Hepatocyte (in vitro differentiated cells): Measurements from ENCODE around the gene CERS1. TPM values are rescaled to one million over a fixed set of nuclear protein-coding genes. Genes with fewer than 3 reads are reported as not detected.
"Not testable (repeated sequence)": the region's sequence is repeated elsewhere in the genome, so short reads cannot be mapped to it uniquely, and the experiment has no call there.

Experiments used
- DNase-seq: peaks from one replicate; pipeline ENCODE4 v3.0.0-alpha.2; 2016; ENCODE audit warnings: low spot score
- H2AFZ ChIP-seq: fragments of 200-600 bp; sonication (generic); 2 replicates; pipeline ENCODE4 v1.6.0; 2016; ENCODE audit warnings: antibody characterized with exemption, mild to moderate bottlenecking
- H3K27ac ChIP-seq: fragments of 200-600 bp; sonication (generic); 2 replicates; pipeline ENCODE4 v1.5.1; 2016; ENCODE audit warnings: mild to moderate bottlenecking
- H3K27me3 ChIP-seq: fragments of 200-600 bp; sonication (generic); 2 replicates; pipeline ENCODE4 v1.6.1; 2016
- H3K36me3 ChIP-seq: fragments of 200-600 bp; sonication (generic); replicated peaks from 2 replicates; pipeline ENCODE4 v1.5.1; 2016; ENCODE audit warnings: low read depth; ENCODE audit not compliant: insufficient read depth
- H3K4me1 ChIP-seq: fragments of 200-600 bp; sonication (generic); 2 replicates; pipeline ENCODE4 v1.5.1; 2016; ENCODE audit warnings: mild to moderate bottlenecking, moderate library complexity; ENCODE audit not compliant: insufficient read depth
- H3K4me2 ChIP-seq: fragments of 200-600 bp; sonication (generic); 2 replicates; pipeline ENCODE4 v1.6.0; 2016
- H3K4me3 ChIP-seq: fragments of 200-600 bp; sonication (generic); 2 replicates; pipeline ENCODE4 v1.5.1; 2016; ENCODE audit warnings: mild to moderate bottlenecking
- H3K79me2 ChIP-seq: fragments of 200-600 bp; sonication (generic); 2 replicates; pipeline ENCODE4 v1.6.0; 2017; ENCODE audit warnings: mild to moderate bottlenecking
- H3K9me2 ChIP-seq: fragments of 200-600 bp; sonication (generic); replicated peaks from 2 replicates; pipeline ENCODE4 v1.6.0; 2017; ENCODE audit warnings: mild to moderate bottlenecking; ENCODE audit not compliant: insufficient read depth
- H3K9me3 ChIP-seq: fragments of 200-600 bp; sonication (generic); 2 replicates; pipeline ENCODE4 v1.5.1; 2016; ENCODE audit warnings: low read depth, mild to moderate bottlenecking
- H4K20me1 ChIP-seq: fragments of 200-600 bp; sonication (generic); 2 replicates; pipeline ENCODE4 v1.6.0; 2016; ENCODE audit warnings: mild to moderate bottlenecking; ENCODE audit not compliant: insufficient read depth, poor library complexity, severe bottlenecking
- CTCF ChIP-seq: fragments of 200-600 bp; sonication (generic); IDR thresholded peaks from 2 replicates; pipeline ENCODE4 v1.5.1; 2016; ENCODE audit warnings: antibody characterized with exemption, mild to moderate bottlenecking; ENCODE audit not compliant: poor library complexity
- EZH2 ChIP-seq: fragments of 200-600 bp; sonication (generic); IDR thresholded peaks from 2 replicates; pipeline ENCODE4 v1.6.1; 2016; ENCODE audit warnings: antibody characterized with exemption, mild to moderate bottlenecking, borderline replicate concordance
- EZH2phosphoT487 ChIP-seq: fragments of 200-600 bp; sonication (generic); IDR thresholded peaks from one replicate; pipeline ENCODE4 v1.6.1; 2018; ENCODE audit warnings: antibody characterized with exemption, mild to moderate bottlenecking, low read depth, moderate library complexity; ENCODE audit not compliant: unreplicated experiment, severe bottlenecking
- WGBS: methylation state at CpG from one replicate; pipeline ENCODE4 v1.1.6; 2016; ENCODE audit warnings: low lambda C conversion rate; ENCODE audit errors: missing lambda C conversion rate; 5-methylcytosine and 5-hydroxymethylcytosine counted together
- polyA plus RNA-seq: library from polyadenylated mRNA; unstranded; fragments of >200 nt; fragmentation: Nextera tagmentation; extraction: Ambion mirVana; gene quantifications from 2 replicates; pipeline ENCODE4 v1.2.1, GENCODE V29; 2016
- total RNA-seq: library from RNA; depleted of rRNA; stranded (reverse); fragments of >200 nt; gene quantifications from 2 replicates; pipeline ENCODE4 v1.2.3, GENCODE V29; 2014

The CERS1 gene
- total and polyA plus RNA-seq, 2 experiments from 2014 or later, result 5.3 to 5.7 TPM

GRCh38 chr19:18919086-18919899, 23.3 kb upstream of the CERS1 start, which contains the start of the genes COPE and DDX49:
TSS of gene COPE (minus strand) at chr19:18919387. CDS start at chr19:18919348, 39 bp downstream.
TSS of gene DDX49 (plus strand) at chr19:18919715. CDS start at chr19:18919742, 27 bp downstream.
- TF ChIP-seq EZH2 (no peak), EZH2phosphoT487 (no peak), CTCF (no peak)
- WGBS, result 2% methylated on average over 67 of the region's 72 CpGs
- peaks cover 60% of the 10 kb centered on the region for H3K79me2 ChIP-seq
- DNase-seq, result peak; percentile 99
- peaks cover 11% of the 10 kb centered on the region for H4K20me1 ChIP-seq
- no peaks in the 10 kb centered on the region for H3K36me3 ChIP-seq
- peak within 1 kb of the TSS; percentile 47 for H3K4me3 ChIP-seq
- no peaks in the 10 kb centered on the region for H3K9me3 ChIP-seq
- no peaks in the 10 kb centered on the region for H3K9me2 ChIP-seq
- peaks cover 11% of the 10 kb centered on the region for H3K4me1 ChIP-seq
- peak within 1 kb of the TSS; percentile 15 for H2AFZ ChIP-seq
- H3K4me2 ChIP-seq, result peak within 1 kb of the TSS; percentile 92
- H3K27ac ChIP-seq, result peak within 1 kb of the TSS; percentile 87
- no peaks in the 10 kb centered on the region for H3K27me3 ChIP-seq

GRCh38 chr19:18917593-18917992, 21.6 kb upstream of the CERS1 start:
- H3K36me3 ChIP-seq, H3K27me3 ChIP-seq, H3K27ac ChIP-seq, H2AFZ ChIP-seq, H3K9me2 ChIP-seq, H3K9me3 ChIP-seq, DNase-seq, H3K4me3 ChIP-seq: not testable (repeated sequence)
- peaks cover 75% of the 10 kb centered on the region for H3K79me2 ChIP-seq
- peaks cover 11% of the 10 kb centered on the region for H3K4me1 ChIP-seq
- H4K20me1 ChIP-seq, result peaks cover 21% of the 10 kb centered on the region
- H3K4me2 ChIP-seq, result peak overlapping the region; percentile 89
- WGBS, result 94% methylated on average over 9 of the region's 9 CpGs

- TF ChIP-seq CTCF, result peak; percentile 24
- TF ChIP-seq EZH2, result no peak
- Histone ChIP-seq H3K27ac (no peak overlapping the region), H3K4me1 (peaks cover 10% of the 10 kb centered on the region), H3K4me2 (no peak overlapping the region), H3K9me3 (no peaks in the 10 kb centered on the region), H2AFZ (no peak overlapping the region), H4K20me1 (peaks cover 21% of the 10 kb centered on the region), H3K79me2 (peaks cover 73% of the 10 kb centered on the region), H3K36me3 (no peaks in the 10 kb centered on the region), H3K4me3 (no peak overlapping the region), H3K9me2 (no peaks in the 10 kb centered on the region), H3K27me3 (no peaks in the 10 kb centered on the region)
- WGBS, result 74% methylated on average over 5 of the region's 5 CpGs
- no peak for DNase-seq
Observed at GRCh38 chr19:18915639-18916038, 19.7 kb upstream of the CERS1 start.

GRCh38 chr19:18913466-18913865, 17.5 kb upstream of the CERS1 start:
- H2AFZ ChIP-seq, result no peak overlapping the region
- 97% methylated on average over 5 of the region's 5 CpGs for WGBS
- H3K79me2 ChIP-seq, result peaks cover 61% of the 10 kb centered on the region
- TF ChIP-seq CTCF, result no peak
- TF ChIP-seq EZH2, result no peak
- TF ChIP-seq EZH2phosphoT487, result no peak
- no peak overlapping the region for H3K4me2 ChIP-seq
- H3K4me1 ChIP-seq, result peaks cover 4% of the 10 kb centered on the region
- no peaks in the 10 kb centered on the region for H3K36me3 ChIP-seq
- no peaks in the 10 kb centered on the region for H3K9me3 ChIP-seq
- no peaks in the 10 kb centered on the region for H3K9me2 ChIP-seq
- no peak for DNase-seq
- peaks cover 21% of the 10 kb centered on the region for H4K20me1 ChIP-seq
- H3K27ac ChIP-seq, result no peak overlapping the region
- H3K4me3 ChIP-seq, result no peak overlapping the region
- no peaks in the 10 kb centered on the region for H3K27me3 ChIP-seq
